ENCODE data around the gene GDA. TPM values are rescaled to one million over a fixed set of nuclear protein-coding genes. Genes with fewer than 3 reads are reported as not detected.

GDA gene
- total RNA-seq, 1 donor from 2014 or later = 0.07 TPM

GRCh38 chr9:72156586-72156985 lies 7.3 kb downstream of the GDA start:
- Mint-ChIP-seq H3K4me1 (ENCODE audit: low read depth) (no peaks in the 10 kb centered on the region), H3K4me3 (ENCODE audit: low read depth) (no peak overlapping the region), H3K27me3 (ENCODE audit: low read depth) (no peaks in the 10 kb centered on the region), H3K9me3 (no peaks in the 10 kb centered on the region), H3K36me3 (ENCODE audit: low read depth) (no peaks in the 10 kb centered on the region), H3K27ac (no peak overlapping the region)
- intact Hi-C loops (cut with micrococcal nuclease) = no loop called here
- DNase-seq (ENCODE audit: low spot score) = no peak

- Mint-ChIP-seq H3K4me1 (ENCODE audit: low read depth) (no peaks in the 10 kb centered on the region), H3K27me3 (ENCODE audit: low read depth) (no peaks in the 10 kb centered on the region), H3K9me3 (no peaks in the 10 kb centered on the region), H3K36me3 (ENCODE audit: low read depth) (no peaks in the 10 kb centered on the region), H3K4me3 (ENCODE audit: low read depth) (no peak overlapping the region), H3K27ac (no peak overlapping the region)
- no peak for DNase-seq (ENCODE audit: low spot score)
- intact Hi-C loops (cut with micrococcal nuclease) = no loop called here
Measured at GRCh38 chr9:72158680-72159079, 9.4 kb downstream of the GDA start.

- Mint-ChIP-seq H3K9me3 (no peaks in the 10 kb centered on the region), H3K27me3 (ENCODE audit: low read depth) (no peaks in the 10 kb centered on the region), H3K27ac (no peak overlapping the region), H3K4me1 (ENCODE audit: low read depth) (no peaks in the 10 kb centered on the region), H3K4me3 (ENCODE audit: low read depth) (no peak overlapping the region), H3K36me3 (ENCODE audit: low read depth) (no peaks in the 10 kb centered on the region)
- DNase-seq (ENCODE audit: low spot score) = no peak
- intact Hi-C loops (cut with micrococcal nuclease) = no loop called here
Measured at GRCh38 chr9:72160446-72161123, 11.3 kb downstream of the GDA start.

GRCh38 chr9:72165326-72165725 lies 16.1 kb downstream of the GDA start:
- no peaks in the 10 kb centered on the region for H3K27me3 Mint-ChIP-seq (ENCODE audit: low read depth)

GRCh38 chr9:72165821-72166547 lies 16.7 kb downstream of the GDA start:
- Mint-ChIP-seq H3K27me3 (ENCODE audit: low read depth) (no peaks in the 10 kb centered on the region), H3K27ac (peak overlapping the region; percentile 61), H3K36me3 (ENCODE audit: low read depth) (no peaks in the 10 kb centered on the region), H3K9me3 (no peaks in the 10 kb centered on the region), H3K4me1 (ENCODE audit: low read depth) (peaks cover 6% of the 10 kb centered on the region), H3K4me3 (ENCODE audit: low read depth) (no peak overlapping the region)
- intact Hi-C loops (cut with micrococcal nuclease) = no loop called here
- no peak for DNase-seq (ENCODE audit: low spot score)

More at GRCh38 chr9:72165326-72165725, 16.1 kb downstream of the GDA start:
- H3K36me3 Mint-ChIP-seq (ENCODE audit: low read depth) = no peaks in the 10 kb centered on the region
- no peak for DNase-seq (ENCODE audit: low spot score)
- H3K9me3 Mint-ChIP-seq = no peaks in the 10 kb centered on the region
- H3K4me3 Mint-ChIP-seq (ENCODE audit: low read depth) = no peak overlapping the region
- H3K4me1 Mint-ChIP-seq (ENCODE audit: low read depth) = peaks cover 6% of the 10 kb centered on the region
- intact Hi-C loops (cut with micrococcal nuclease) = no loop called here
- H3K27ac Mint-ChIP-seq = no peak overlapping the region

GRCh38 chr9:72168075-72168474 lies 18.8 kb downstream of the GDA start:
- H3K27me3 Mint-ChIP-seq (ENCODE audit: low read depth) = no peaks in the 10 kb centered on the region
- no peaks in the 10 kb centered on the region for H3K9me3 Mint-ChIP-seq

GRCh38 chr9:72169178-72169577 lies 19.9 kb downstream of the GDA start:
- DNase-seq (ENCODE audit: low spot score) = no peak
- Mint-ChIP-seq H3K4me3 (ENCODE audit: low read depth) (no peak overlapping the region), H3K36me3 (ENCODE audit: low read depth) (no peaks in the 10 kb centered on the region), H3K9me3 (no peaks in the 10 kb centered on the region), H3K4me1 (ENCODE audit: low read depth) (peaks cover 6% of the 10 kb centered on the region), H3K27ac (no peak overlapping the region), H3K27me3 (ENCODE audit: low read depth) (no peaks in the 10 kb centered on the region)
- intact Hi-C loops (cut with micrococcal nuclease) = no loop called here

More at GRCh38 chr9:72168075-72168474, 18.8 kb downstream of the GDA start:
- intact Hi-C loops (cut with micrococcal nuclease) = no loop called here
- no peak for DNase-seq (ENCODE audit: low spot score)
- H3K36me3 Mint-ChIP-seq (ENCODE audit: low read depth) = no peaks in the 10 kb centered on the region
- H3K4me3 Mint-ChIP-seq (ENCODE audit: low read depth) = no peak overlapping the region
- H3K4me1 Mint-ChIP-seq (ENCODE audit: low read depth) = peaks cover 6% of the 10 kb centered on the region
- H3K27ac Mint-ChIP-seq = no peak overlapping the region

- H3K9me3 Mint-ChIP-seq = no peaks in the 10 kb centered on the region
- no peaks in the 10 kb centered on the region for H3K36me3 Mint-ChIP-seq (ENCODE audit: low read depth)
- H3K4me3 Mint-ChIP-seq (ENCODE audit: low read depth) = no peak overlapping the region
- no peaks in the 10 kb centered on the region for H3K4me1 Mint-ChIP-seq (ENCODE audit: low read depth)
- no peak for DNase-seq (ENCODE audit: low spot score)
- intact Hi-C loops (cut with micrococcal nuclease) = no loop called here
- no peak overlapping the region for H3K27ac Mint-ChIP-seq
- H3K27me3 Mint-ChIP-seq (ENCODE audit: low read depth) = no peaks in the 10 kb centered on the region
Measured at GRCh38 chr9:72173080-72173479, 23.8 kb downstream of the GDA start.

- H3K36me3 Mint-ChIP-seq (ENCODE audit: low read depth) = no peaks in the 10 kb centered on the region
- no peaks in the 10 kb centered on the region for H3K9me3 Mint-ChIP-seq
- H3K27me3 Mint-ChIP-seq (ENCODE audit: low read depth) = no peaks in the 10 kb centered on the region
- no peak for DNase-seq (ENCODE audit: low spot score)
- H3K4me1 Mint-ChIP-seq (ENCODE audit: low read depth) = no peaks in the 10 kb centered on the region
- H3K27ac Mint-ChIP-seq = no peak overlapping the region
- no peak overlapping the region for H3K4me3 Mint-ChIP-seq (ENCODE audit: low read depth)
- intact Hi-C loops (cut with micrococcal nuclease) = loop anchor here (10.0 kb wide), 1 partner anchor 141 kb away; no protein-coding TSS in a partner anchor
Measured at GRCh38 chr9:72185561-72185960, 36.3 kb downstream of the GDA start.

- Mint-ChIP-seq H3K27ac (no peak overlapping the region), H3K9me3 (no peaks in the 10 kb centered on the region), H3K27me3 (ENCODE audit: low read depth) (no peaks in the 10 kb centered on the region), H3K36me3 (ENCODE audit: low read depth) (no peaks in the 10 kb centered on the region), H3K4me1 (ENCODE audit: low read depth) (no peaks in the 10 kb centered on the region), H3K4me3 (ENCODE audit: low read depth) (no peak overlapping the region)
- intact Hi-C loops (cut with micrococcal nuclease) = loop anchor here (10.0 kb wide), 1 partner anchor 142 kb away; no protein-coding TSS in a partner anchor
- no peak for DNase-seq (ENCODE audit: low spot score)
Measured at GRCh38 chr9:72187121-72187695, 38.0 kb downstream of the GDA start.

GRCh38 chr9:72188232-72188631 lies 39.0 kb downstream of the GDA start:
- Mint-ChIP-seq H3K36me3 (ENCODE audit: low read depth) (no peaks in the 10 kb centered on the region), H3K4me3 (ENCODE audit: low read depth) (no peak overlapping the region), H3K4me1 (ENCODE audit: low read depth) (no peaks in the 10 kb centered on the region), H3K9me3 (no peaks in the 10 kb centered on the region), H3K27me3 (ENCODE audit: low read depth) (no peaks in the 10 kb centered on the region), H3K27ac (no peak overlapping the region)
- intact Hi-C loops (cut with micrococcal nuclease) = loop anchor here (10.0 kb wide), 1 partner anchor 143 kb away; no protein-coding TSS in a partner anchor
- no peak for DNase-seq (ENCODE audit: low spot score)

- DNase-seq (ENCODE audit: low spot score) = no peak
- Mint-ChIP-seq H3K27ac (no peak overlapping the region), H3K9me3 (no peaks in the 10 kb centered on the region), H3K4me1 (ENCODE audit: low read depth) (no peaks in the 10 kb centered on the region), H3K36me3 (ENCODE audit: low read depth) (no peaks in the 10 kb centered on the region), H3K4me3 (ENCODE audit: low read depth) (no peak overlapping the region), H3K27me3 (ENCODE audit: low read depth) (no peaks in the 10 kb centered on the region)
- intact Hi-C loops (cut with micrococcal nuclease) = no loop called here
Measured at GRCh38 chr9:72193478-72193881, 44.2 kb downstream of the GDA start.

GRCh38 chr9:72199238-72199637 lies 50.0 kb downstream of the GDA start:
- DNase-seq (ENCODE audit: low spot score) = no peak
- Mint-ChIP-seq H3K9me3 (no peaks in the 10 kb centered on the region), H3K4me1 (ENCODE audit: low read depth) (no peaks in the 10 kb centered on the region), H3K4me3 (ENCODE audit: low read depth) (no peak overlapping the region), H3K27ac (no peak overlapping the region), H3K27me3 (ENCODE audit: low read depth) (no peaks in the 10 kb centered on the region), H3K36me3 (ENCODE audit: low read depth) (no peaks in the 10 kb centered on the region)
- intact Hi-C loops (cut with micrococcal nuclease) = no loop called here
